GM19099 (cell line): ENCODE data around the gene ANAPC13.

Source experiments
- POLR2A ChIP-seq: IDR thresholded peaks from 3 replicates; pipeline ENCODE4 v1.6.1; 2011; ENCODE audit warnings: low read depth; ENCODE audit not compliant: insufficient read length; ENCODE audit errors: extremely low read depth

The ANAPC13 gene

GRCh38 chr3:134447351-134447750, 38.4 kb downstream of the ANAPC13 start:
- TF ChIP-seq POLR2A: no peak

- no peak for TF ChIP-seq POLR2A
These were observed 39.0 kb downstream of the ANAPC13 start for GRCh38 chr3:134446800-134447199.

- TF ChIP-seq POLR2A: no peak
These were observed 40.1 kb downstream of the ANAPC13 start for GRCh38 chr3:134445636-134446035.

DNA sequence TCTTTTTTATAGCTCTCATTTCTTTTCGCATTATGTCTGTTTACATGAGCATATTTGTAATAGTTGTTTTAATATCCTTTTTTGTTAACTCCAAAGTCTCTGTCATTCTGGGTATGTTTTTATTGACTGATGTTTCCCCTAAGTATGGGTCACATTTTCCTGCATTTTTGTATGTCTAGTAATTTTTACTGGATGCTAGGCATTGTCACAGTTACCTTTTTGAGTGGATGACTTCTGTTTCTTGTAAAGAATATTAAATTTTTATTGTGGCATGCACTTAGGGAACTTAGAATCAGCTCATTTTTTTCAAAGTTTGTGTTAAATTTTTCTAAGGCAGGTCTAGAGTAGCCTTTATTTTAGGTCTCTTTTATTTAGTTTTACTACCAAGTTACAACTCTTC, 40.7 kb downstream of the ANAPC13 start:
- TF ChIP-seq POLR2A: no peak

DNA sequence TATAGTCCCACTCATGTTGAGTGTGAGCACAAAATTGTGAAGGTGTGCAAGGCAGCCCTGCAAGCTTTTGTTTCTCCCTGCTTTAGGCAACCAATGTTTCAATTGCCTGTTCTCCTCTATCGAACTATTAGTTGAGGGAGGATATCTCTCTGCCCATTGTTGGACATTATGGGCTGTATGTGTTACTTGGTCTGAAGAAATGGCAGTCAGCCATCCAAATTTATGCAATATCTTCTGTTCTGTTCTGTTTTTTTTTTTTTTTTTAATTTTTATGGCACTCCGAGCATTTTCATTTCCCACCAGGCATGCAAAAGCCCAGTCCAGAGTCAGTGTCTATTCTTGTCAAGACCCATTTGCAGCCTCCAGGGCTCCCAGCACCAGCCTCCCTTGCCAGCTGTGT, 44.0 kb downstream of the ANAPC13 start:
- no peak for TF ChIP-seq POLR2A

DNA sequence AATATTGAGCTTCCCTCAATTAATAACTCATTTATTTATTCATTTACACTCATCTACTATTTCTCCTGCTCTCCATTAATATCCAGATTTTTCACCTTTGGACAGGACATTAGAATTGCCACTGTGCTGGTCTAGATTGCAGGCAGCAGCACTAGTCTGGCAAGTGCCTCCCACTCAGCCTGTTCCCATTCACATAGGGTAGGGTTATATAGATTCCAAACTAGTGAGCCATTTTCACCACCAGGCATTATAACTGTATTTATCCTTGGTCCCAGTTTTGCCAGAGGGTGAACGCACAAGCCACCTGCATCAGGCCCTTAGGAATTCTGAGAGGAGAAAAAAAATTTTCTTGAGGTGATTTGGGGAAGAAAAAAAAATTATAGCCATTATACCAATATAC, 44.5 kb downstream of the ANAPC13 start:
- no peak for TF ChIP-seq POLR2A

DNA sequence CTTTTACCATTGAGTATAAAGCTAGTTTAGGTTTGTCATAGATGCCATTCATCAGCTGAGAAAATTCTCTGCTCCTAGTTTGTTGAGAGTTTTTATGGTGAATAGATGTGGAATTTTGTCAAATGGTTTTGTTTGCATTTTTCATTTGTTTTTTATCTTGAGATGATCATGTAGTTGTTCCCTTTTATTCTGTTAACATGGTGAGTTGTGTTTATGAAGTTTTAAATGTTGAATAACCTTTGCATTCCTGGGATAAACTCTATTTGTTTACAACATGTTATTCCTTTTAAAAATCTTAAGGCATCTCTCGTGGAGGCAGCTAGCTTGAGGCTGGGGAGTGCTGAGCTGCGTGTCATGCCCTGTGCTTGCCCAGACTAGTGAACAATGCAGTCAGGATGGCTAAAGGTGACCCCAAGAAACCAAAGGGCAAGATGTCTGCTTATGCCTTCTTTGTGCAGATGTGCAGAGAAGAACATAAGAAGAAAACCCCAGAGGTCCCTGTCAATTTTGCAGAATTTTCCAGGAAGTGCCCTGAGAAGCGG, 48.5 kb downstream of the ANAPC13 start:
- no peak for TF ChIP-seq POLR2A

DNA sequence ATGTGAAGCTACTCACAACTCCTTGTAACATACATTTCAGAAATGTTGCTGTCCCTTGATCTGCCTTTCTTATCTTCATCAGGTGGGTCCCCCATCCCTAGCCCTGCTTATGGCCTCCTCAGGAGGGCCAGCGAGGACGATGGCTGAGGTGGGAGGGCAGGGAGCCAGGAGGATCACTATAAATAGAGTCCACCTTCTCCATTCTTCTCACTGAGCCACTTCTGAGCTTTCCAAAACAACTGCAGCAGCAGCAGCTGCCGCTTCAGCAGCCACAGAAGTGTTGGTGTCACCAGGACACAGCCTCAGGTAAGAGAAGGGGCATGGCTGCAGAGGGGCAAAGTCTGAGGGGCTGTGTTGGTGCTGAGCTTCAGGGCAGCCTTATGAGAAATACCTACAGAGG, 53.5 kb downstream of the ANAPC13 start:
- no peak for TF ChIP-seq POLR2A

- TF ChIP-seq POLR2A: no peak
These were observed 54.8 kb downstream of the ANAPC13 start for GRCh38 chr3:134430950-134431445.

DNA sequence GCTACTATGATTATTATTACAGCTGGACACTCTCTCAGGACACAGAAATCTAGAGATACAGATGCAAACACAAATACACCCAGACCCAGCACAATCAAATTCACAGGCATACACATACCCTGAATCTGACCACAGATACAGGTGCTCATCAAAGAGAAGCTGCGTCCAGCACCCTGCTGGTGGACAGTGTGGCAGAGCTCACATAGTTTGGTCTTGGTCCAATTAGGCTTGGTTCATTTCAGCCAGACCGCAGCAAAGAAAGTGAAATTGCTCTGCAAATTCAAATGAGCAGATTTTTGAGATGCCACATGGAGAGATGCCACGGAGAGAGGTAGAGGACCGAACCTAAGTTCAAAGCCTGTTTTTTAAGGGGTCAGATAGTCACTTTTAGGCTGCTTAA, 55.6 kb downstream of the ANAPC13 start:
- TF ChIP-seq POLR2A: no peak

- TF ChIP-seq POLR2A: no peak
These were observed 57.4 kb downstream of the ANAPC13 start for GRCh38 chr3:134428401-134428800.
